ENCODE measurements around the gene PLEKHM1.
"Not testable (repeated sequence)": the region's sequence is repeated elsewhere in the genome, so short reads cannot be mapped to it uniquely, and the experiment has no call there.

DNA sequence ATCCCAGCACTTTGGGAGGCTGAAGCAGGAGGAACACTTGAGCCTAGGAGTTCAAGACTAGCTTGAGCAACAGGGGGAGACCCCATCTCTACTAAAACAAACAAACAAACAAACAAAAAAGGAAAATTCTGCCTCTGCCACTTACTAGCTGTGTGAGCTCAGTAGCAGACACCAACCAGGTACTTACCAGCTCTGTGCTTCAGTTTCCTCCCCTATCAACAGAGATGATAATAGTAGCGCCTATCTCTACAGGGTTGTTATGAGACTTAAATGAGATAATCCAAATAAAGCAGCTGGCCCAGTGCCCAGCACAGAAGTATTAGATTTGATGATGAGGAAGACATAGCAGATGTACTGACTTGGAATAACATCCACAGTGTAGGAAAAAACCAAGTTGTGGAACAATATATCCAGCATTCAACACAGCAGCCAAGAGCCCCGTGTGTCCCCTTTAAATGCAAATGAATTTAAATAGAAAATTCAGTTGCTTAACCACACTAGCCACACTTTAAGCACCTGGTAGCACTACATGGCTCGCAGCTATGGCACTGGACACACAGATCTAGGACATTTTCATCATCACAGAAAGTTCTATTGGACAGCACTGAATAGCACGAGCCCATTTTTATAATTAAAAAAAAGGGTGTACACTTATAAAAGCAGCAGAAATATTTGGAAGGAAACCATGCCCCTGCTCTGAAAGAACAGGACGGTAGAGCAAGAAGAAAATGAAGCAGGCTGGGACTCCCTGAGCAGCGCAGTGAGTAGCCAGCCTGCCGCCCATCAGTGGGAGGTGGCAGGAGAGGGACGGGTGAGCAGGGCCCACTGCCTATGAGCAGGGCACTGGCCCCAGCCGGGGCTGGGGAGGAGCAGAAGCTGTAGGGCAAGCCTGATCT is 37.9 kb downstream of the PLEKHM1 start:
- not testable (repeated sequence) for TF ChIP-seq CTCF (IDR thresholded peaks at IDR 0.05); POLR2AphosphoS5 (IDR thresholded peaks at IDR 0.05; ENCODE audit: low read depth, low read length)

Measured in Panc1 (cell line).